ENCODE measurements around the gene SPAG16.
"Not testable (repeated sequence)": the region's sequence is repeated elsewhere in the genome, so short reads cannot be mapped to it uniquely, and the experiment has no call there.

Gene SPAG16

DNA sequence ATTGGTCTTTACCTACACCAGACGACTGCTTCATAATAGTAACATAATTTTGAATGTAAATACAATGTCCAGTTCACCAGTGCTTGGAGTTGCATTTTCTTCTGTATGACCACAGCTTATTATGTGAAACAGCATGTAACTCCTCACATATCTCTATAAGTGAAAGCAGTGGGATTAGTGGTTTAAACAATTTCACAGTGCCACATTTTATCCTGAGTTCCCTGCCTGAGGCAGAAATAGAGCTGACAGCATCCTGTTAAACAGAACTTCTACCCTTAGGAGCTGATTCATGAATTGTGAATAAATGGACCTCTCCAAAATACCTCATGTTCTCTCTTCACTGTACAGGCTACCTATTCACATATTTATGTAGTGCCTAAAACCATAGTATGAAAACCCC, 584.3 kb downstream of the SPAG16 start:
- no peaks in the 10 kb centered on the region for H3K36me3 Mint-ChIP-seq
- no peak for DNase-seq
- H3K27ac Mint-ChIP-seq, result no peak overlapping the region
- no peaks in the 10 kb centered on the region for H3K4me1 Mint-ChIP-seq
- no peaks in the 10 kb centered on the region for H3K9me3 Mint-ChIP-seq
- no peaks in the 10 kb centered on the region for H3K27me3 Mint-ChIP-seq
- CTCF ChIA-PET, result no interaction called here
- H3K4me3 Mint-ChIP-seq, result no peak overlapping the region

DNA sequence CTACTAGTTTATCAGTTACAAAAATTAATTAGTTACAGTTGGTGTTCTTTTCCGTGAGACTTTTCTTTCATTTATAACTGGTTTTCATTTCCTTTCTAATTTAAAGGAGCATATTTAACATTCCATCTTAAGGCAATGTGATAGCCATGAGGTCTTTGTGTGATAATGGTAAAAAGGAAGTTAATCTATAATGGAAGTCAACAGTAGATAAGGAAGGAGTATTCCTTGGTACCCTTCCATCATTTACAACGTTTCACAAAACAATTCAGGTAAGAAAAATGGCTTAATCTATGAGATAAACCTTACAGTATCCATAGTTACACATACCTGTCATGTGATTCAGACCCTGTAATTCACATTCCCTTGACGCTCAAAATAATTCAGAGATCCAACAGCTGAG, 601.2 kb downstream of the SPAG16 start:
- no peaks in the 10 kb centered on the region for H3K9me3 Mint-ChIP-seq
- DNase-seq, result no peak
- CTCF ChIA-PET, result no interaction called here
- no peaks in the 10 kb centered on the region for H3K27me3 Mint-ChIP-seq
- H3K4me1 Mint-ChIP-seq, result no peaks in the 10 kb centered on the region
- H3K4me3 Mint-ChIP-seq, result no peak overlapping the region
- no peak overlapping the region for H3K27ac Mint-ChIP-seq
- H3K36me3 Mint-ChIP-seq, result no peaks in the 10 kb centered on the region

DNA sequence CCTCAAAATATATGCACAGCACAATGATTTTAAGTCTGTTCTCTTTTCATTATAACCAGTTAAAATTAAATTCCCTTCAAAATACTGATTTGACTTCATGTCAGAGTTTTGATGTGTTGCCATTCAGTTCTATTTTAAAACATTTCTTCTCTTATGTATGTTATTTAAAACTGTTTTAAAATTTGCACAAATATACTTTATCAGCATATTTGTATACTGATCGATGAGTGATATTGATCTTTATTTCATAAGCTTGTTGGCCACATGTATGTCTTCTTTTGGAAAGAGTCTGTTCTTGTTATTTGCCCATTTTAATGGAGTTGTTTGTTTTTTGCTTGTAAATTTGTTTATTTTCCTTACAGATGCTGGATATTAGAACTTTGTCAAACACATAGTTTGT, 630.2 kb downstream of the SPAG16 start:
- H3K4me1 Mint-ChIP-seq, result no peaks in the 10 kb centered on the region
- no peak for DNase-seq
- CTCF ChIA-PET, result no interaction called here
- H3K27me3 Mint-ChIP-seq, result no peaks in the 10 kb centered on the region
- no peak overlapping the region for H3K4me3 Mint-ChIP-seq
- H3K36me3 Mint-ChIP-seq, result no peaks in the 10 kb centered on the region
- peaks cover 11% of the 10 kb centered on the region for H3K9me3 Mint-ChIP-seq
- H3K27ac Mint-ChIP-seq, result no peak overlapping the region

- Mint-ChIP-seq H3K4me3 (no peak overlapping the region), H3K4me1 (no peaks in the 10 kb centered on the region), H3K9me3 (peaks cover 24% of the 10 kb centered on the region), H3K27me3 (no peaks in the 10 kb centered on the region), H3K27ac (no peak overlapping the region), H3K36me3 (no peaks in the 10 kb centered on the region)
- CTCF ChIA-PET, result no interaction called here
- DNase-seq, result no peak
Measured at GRCh38 chr2:213920014-213920413, 635.8 kb downstream of the SPAG16 start.

- CTCF ChIA-PET, result no interaction called here
Measured at GRCh38 chr2:213923543-213923942, 639.3 kb downstream of the SPAG16 start.

DNA sequence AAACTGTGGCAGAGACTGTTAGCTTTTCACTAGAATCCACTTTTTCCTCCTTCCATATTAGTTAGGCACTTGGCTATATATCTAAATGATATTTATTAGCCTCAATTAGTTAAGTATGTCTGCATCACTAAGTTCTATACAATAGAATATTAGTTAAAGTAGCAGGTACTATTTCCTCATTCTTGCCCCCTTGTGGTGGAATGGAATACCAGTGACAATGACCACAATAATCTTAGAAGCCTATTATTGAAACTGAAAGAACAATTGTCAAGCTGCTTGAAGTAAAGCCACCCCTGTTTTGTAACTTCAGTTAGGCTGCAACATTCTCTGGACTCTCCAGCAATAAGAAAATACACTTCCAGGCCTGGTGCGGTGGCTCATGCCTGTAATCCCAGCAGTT, 650.3 kb downstream of the SPAG16 start:
- CTCF ChIA-PET, result interaction anchor here (0.7 kb wide), 1 partner anchor 356 kb away, joined by 3 read pairs; no protein-coding TSS in a partner anchor
- H3K36me3 Mint-ChIP-seq, result no peaks in the 10 kb centered on the region

More at GRCh38 chr2:213923543-213923942, 639.3 kb downstream of the SPAG16 start:
- Mint-ChIP-seq H3K4me3 (no peak overlapping the region), H3K4me1 (no peaks in the 10 kb centered on the region), H3K27ac (no peak overlapping the region), H3K36me3 (no peaks in the 10 kb centered on the region), H3K9me3 (peaks cover 17% of the 10 kb centered on the region), H3K27me3 (no peaks in the 10 kb centered on the region)
- no peak for DNase-seq

GRCh38 chr2:213958086-213958485, 673.8 kb downstream of the SPAG16 start:
- Mint-ChIP-seq H3K4me3 (no peak overlapping the region), H3K27ac (no peak overlapping the region), H3K27me3 (no peaks in the 10 kb centered on the region), H3K36me3 (no peaks in the 10 kb centered on the region), H3K4me1 (no peaks in the 10 kb centered on the region), H3K9me3 (no peaks in the 10 kb centered on the region)
- DNase-seq, result no peak
- CTCF ChIA-PET, result no interaction called here

More for the DNA sequence above, 650.3 kb downstream of the SPAG16 start:
- Mint-ChIP-seq H3K27ac (no peak overlapping the region), H3K27me3 (no peaks in the 10 kb centered on the region), H3K4me3 (no peak overlapping the region), H3K9me3 (no peaks in the 10 kb centered on the region), H3K4me1 (no peaks in the 10 kb centered on the region)
- DNase-seq, result no peak

DNA sequence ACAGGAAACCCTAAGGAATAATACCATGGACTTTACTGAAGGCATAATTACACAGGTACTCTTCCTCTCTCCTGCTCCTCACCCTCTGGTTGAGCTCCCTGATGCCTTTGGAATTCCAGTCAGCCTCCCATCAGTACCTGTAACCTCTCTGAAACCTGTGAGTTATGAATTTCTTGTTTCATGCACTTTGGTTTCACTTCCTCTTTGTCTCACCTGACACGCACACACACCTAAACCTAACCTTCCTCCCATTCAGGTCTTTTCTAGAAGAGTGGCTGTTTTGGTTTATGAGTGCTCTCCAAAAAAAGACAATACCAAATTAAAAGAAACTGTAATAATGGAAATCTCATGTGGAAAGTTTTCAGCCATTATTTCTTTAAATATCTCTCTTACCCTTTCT, 675.3 kb downstream of the SPAG16 start:
- Mint-ChIP-seq H3K27me3 (no peaks in the 10 kb centered on the region), H3K27ac (no peak overlapping the region)
- CTCF ChIA-PET, result no interaction called here

DNA sequence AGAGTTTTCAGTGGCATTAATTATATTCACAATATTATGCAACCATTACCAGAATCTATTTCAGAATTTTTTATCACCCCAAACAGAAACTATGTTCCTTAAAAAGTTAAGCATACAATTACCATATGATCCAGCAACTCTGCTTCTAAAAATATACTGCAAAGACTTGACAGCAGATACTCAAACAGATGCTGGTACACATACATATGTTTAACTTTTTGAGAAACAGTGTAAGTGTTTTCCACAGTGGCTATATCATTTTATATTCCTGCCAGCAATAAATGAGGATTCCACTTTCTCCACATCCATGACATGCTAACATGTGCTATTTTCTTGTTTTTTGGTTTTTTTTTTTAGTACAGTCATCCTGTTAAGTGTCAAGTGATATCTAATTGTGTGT, 687.3 kb downstream of the SPAG16 start:
- Mint-ChIP-seq H3K36me3 (no peaks in the 10 kb centered on the region), H3K9me3 (no peaks in the 10 kb centered on the region), H3K27me3 (no peaks in the 10 kb centered on the region), H3K27ac (no peak overlapping the region), H3K4me3 (no peak overlapping the region), H3K4me1 (no peaks in the 10 kb centered on the region)
- CTCF ChIA-PET, result no interaction called here
- DNase-seq, result no peak

More for the DNA sequence above, 675.3 kb downstream of the SPAG16 start:
- no peak overlapping the region for H3K4me3 Mint-ChIP-seq
- DNase-seq, result no peak
- H3K36me3 Mint-ChIP-seq, result no peaks in the 10 kb centered on the region
- no peaks in the 10 kb centered on the region for H3K4me1 Mint-ChIP-seq
- no peaks in the 10 kb centered on the region for H3K9me3 Mint-ChIP-seq

DNA sequence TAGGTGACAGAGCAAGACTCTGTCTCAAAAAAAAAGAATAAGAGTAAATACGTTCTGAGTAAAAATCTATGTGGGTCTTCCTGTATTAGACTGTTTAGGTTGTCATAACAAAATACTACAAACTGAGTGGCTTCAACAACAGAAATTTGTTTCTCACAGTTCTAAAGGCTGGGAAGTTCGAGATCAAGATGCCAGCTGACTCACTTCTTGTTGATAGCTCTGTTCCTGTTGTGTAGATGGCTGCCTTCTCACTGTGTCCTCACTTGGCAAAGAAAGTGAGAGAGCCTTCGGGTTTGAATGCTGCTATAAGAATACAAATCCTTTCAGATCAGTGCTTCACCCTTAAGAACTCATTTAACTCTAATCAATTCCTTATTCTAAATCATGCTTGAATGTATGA, 696.6 kb downstream of the SPAG16 start:
- CTCF ChIA-PET, result no interaction called here
- Mint-ChIP-seq H3K4me3 (no peak overlapping the region), H3K27me3 (no peaks in the 10 kb centered on the region), H3K27ac (no peak overlapping the region), H3K4me1 (no peaks in the 10 kb centered on the region), H3K9me3 (no peaks in the 10 kb centered on the region), H3K36me3 (no peaks in the 10 kb centered on the region)
- DNase-seq, result no peak

DNA sequence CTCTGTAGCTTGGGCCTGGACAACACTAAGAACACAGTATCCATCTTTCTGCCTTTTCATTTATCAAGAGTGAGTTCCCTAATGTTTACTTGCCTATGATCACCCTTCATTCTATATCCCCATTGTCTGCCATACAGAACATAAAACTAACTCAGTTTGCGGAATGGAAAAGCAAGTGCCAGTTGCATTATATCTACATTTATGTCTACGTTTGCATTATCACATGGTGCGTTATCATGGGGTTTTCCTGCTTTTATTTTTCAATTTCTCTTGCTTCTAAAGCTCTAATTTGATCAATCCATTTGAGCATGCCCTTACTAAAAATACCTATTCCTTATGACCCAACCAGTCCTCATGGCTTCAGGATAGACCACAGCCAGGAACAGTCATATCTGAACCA, 704.9 kb downstream of the SPAG16 start:
- DNase-seq, result no peak
- H3K36me3 Mint-ChIP-seq, result no peaks in the 10 kb centered on the region
- H3K9me3 Mint-ChIP-seq, result no peaks in the 10 kb centered on the region
- H3K27ac Mint-ChIP-seq, result no peak overlapping the region
- H3K4me3 Mint-ChIP-seq, result no peak overlapping the region
- CTCF ChIA-PET, result interaction anchor here (1.2 kb wide), 1 partner anchor 8 kb away, joined by 3 read pairs; no protein-coding TSS in a partner anchor
- no peaks in the 10 kb centered on the region for H3K4me1 Mint-ChIP-seq
- no peaks in the 10 kb centered on the region for H3K27me3 Mint-ChIP-seq

DNA sequence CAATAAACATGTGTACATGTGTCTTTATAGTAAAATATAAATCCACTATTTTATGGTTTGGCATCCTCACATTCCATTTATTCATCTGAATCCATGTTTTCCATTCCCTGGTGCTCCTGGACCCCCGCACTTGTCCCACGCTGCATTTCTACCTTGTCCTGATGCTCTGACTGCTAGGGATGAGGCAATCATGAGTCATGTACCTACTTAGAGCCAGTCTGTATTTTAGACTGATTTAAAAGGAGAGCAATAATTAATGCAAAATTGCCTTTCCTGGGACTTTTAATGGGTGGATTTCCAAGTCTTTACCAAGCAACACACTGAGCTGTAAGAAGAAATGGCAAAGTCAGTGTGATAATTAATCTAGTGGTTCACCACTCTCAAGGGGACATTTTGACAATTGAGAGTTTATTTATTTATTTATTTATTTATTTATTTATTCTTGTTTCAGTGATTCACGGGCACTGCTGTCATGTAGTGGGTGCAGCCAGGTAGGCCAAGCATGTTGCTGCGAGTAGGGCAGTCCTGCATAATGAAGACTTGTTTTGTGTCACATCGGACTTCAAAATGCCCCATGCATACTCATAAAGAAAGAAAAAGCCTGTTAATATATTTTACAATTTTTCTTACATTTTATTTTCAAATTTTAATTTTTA, 707.3 kb downstream of the SPAG16 start:
- Mint-ChIP-seq H3K27me3 (no peaks in the 10 kb centered on the region), H3K27ac (no peak overlapping the region), H3K9me3 (no peaks in the 10 kb centered on the region), H3K36me3 (no peaks in the 10 kb centered on the region), H3K4me1 (no peaks in the 10 kb centered on the region), H3K4me3 (no peak overlapping the region)
- no peak for DNase-seq
- CTCF ChIA-PET, result no interaction called here

DNA sequence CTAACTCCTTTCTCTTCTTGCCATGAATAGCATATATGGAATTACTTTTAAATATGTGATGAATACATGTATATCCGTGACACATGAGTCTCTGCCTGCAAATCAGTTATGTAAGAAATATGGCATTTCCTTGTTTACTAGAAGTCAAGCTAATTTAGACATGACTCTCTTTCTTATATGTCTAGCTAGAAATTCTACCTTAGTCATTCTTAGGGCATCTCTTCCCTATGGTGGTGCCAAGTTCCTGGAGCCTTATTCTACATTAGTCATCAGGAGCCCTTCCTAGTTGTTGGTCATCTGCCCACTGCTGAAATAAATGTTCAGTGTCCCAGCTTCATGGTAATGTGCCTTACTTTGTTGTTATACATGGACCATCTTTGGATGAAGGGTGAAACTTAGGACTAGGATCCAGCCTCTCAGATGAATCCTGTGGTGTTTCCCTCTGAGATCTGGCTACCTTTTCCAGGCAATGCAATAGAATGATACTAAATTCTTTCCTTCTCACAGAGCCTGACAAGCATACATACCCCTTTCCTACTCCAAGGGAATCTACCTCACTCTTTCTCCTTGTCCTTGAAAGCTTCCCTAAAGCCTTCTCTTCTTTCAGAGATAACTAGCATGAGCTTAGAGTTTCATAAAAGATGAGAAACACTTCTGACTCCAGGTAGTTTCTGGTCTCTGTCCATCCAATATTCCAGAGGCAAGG, 711.3 kb downstream of the SPAG16 start:
- Mint-ChIP-seq H3K4me1 (no peaks in the 10 kb centered on the region), H3K27me3 (no peaks in the 10 kb centered on the region), H3K9me3 (no peaks in the 10 kb centered on the region), H3K4me3 (no peak overlapping the region), H3K36me3 (no peaks in the 10 kb centered on the region), H3K27ac (no peak overlapping the region)
- DNase-seq, result no peak
- CTCF ChIA-PET, result no interaction called here

GRCh38 chr2:213998976-213999375, 714.7 kb downstream of the SPAG16 start:
- CTCF ChIA-PET, H3K9me3 Mint-ChIP-seq, H3K27ac Mint-ChIP-seq, DNase-seq, H3K36me3 Mint-ChIP-seq, H3K27me3 Mint-ChIP-seq, H3K4me1 Mint-ChIP-seq, H3K4me3 Mint-ChIP-seq: not testable (repeated sequence)

DNA sequence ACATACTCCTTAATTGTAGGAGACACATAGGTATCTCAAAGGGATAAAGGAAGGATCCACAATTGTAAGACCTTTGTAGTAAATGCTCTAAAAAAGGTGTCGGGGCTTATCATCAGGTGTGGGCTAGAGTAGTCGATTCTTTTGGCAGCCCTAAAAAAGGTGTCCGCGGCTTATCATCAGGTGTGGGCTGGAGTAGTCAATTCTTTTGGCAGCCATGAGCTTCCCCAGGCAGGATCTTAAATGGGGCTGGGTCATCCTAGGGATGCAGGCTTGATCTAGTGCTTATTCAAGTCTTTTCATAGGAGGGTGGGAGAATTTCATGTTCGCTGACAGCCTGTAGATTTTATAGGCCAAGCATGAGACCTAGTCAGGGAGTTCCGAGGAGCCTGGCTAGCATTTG, 720.2 kb downstream of the SPAG16 start:
- H3K4me3 Mint-ChIP-seq, result no peak overlapping the region
- CTCF ChIA-PET, result no interaction called here
- H3K4me1 Mint-ChIP-seq, result no peaks in the 10 kb centered on the region
- H3K27ac Mint-ChIP-seq, result no peak overlapping the region
- H3K27me3 Mint-ChIP-seq, result no peaks in the 10 kb centered on the region
- no peaks in the 10 kb centered on the region for H3K9me3 Mint-ChIP-seq
- no peak for DNase-seq
- no peaks in the 10 kb centered on the region for H3K36me3 Mint-ChIP-seq

Data from activated naive CD4-positive, alpha-beta T cell treated with anti-CD3 and anti-CD28 coated beads, Interleukin-2, amount 10 ng/mL, durations not matched to agents 7 days and 5 days (primary cell).